ENCODE data around the gene MGMT. TPM values are rescaled to one million over a fixed set of nuclear protein-coding genes. Genes with fewer than 3 reads are reported as not detected.

MGMT gene
- total RNA-seq, 1 donor from 2014 or later = 51.4 TPM

DNA sequence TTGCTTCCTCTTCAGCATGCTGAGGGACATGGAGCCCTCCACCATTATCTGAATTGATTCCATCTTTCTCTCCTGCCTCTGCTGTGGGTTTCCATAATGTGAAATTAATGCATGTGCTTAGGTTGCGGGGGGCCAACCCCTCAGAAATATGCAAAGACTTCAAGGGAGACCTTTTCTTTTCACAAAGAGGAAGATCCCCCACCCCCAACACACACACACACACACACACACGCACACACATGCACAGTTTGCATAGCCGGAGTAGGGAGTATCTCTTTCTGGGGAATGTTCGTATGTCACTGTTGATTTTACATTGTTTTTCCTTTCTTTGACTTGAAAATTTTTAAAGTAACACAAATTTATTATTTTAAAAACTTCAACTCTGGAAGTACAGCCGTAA lies 193.5 kb downstream of the MGMT start:
- TF ChIP-seq, protein P1, sequence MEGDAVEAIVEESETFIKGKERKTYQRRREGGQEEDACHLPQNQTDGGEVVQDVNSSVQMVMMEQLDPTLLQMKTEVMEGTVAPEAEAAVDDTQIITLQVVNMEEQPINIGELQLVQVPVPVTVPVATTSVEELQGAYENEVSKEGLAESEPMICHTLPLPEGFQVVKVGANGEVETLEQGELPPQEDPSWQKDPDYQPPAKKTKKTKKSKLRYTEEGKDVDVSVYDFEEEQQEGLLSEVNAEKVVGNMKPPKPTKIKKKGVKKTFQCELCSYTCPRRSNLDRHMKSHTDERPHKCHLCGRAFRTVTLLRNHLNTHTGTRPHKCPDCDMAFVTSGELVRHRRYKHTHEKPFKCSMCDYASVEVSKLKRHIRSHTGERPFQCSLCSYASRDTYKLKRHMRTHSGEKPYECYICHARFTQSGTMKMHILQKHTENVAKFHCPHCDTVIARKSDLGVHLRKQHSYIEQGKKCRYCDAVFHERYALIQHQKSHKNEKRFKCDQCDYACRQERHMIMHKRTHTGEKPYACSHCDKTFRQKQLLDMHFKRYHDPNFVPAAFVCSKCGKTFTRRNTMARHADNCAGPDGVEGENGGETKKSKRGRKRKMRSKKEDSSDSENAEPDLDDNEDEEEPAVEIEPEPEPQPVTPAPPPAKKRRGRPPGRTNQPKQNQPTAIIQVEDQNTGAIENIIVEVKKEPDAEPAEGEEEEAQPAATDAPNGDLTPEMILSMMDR (conservative IDR thresholded peaks at IDR 0.05; ENCODE audit: low read depth, low read length) = no peak
- DNase-seq (ENCODE audit: low read depth) = no peak
- H3K4me3 ChIP-seq (ENCODE audit: low read depth, low read length) = no peak overlapping the region

DNA sequence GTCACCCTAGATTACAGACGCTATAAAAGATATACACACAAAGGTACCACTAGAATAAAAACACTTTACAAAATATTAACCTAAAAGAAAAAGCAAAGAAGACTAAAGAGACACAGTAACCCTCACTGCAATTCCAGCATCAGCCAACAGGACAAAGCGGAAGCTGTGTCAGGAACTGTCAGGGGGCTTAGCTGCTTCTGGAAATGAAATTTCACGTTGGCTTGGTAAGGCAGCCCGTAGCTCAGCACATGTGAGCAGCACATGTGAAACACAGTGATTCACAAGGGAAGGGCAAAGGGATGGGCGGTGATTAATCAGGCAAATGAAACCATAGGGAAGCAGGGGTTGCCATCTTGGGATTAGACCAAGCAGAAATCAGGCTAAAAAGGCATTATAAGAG lies 195.4 kb downstream of the MGMT start:
- H3K4me3 ChIP-seq (ENCODE audit: low read depth, low read length) = no peak overlapping the region
- TF ChIP-seq, protein P1 (conservative IDR thresholded peaks at IDR 0.05; ENCODE audit: low read depth, low read length) = peak; percentile 19
- no peak for DNase-seq (ENCODE audit: low read depth)

DNA sequence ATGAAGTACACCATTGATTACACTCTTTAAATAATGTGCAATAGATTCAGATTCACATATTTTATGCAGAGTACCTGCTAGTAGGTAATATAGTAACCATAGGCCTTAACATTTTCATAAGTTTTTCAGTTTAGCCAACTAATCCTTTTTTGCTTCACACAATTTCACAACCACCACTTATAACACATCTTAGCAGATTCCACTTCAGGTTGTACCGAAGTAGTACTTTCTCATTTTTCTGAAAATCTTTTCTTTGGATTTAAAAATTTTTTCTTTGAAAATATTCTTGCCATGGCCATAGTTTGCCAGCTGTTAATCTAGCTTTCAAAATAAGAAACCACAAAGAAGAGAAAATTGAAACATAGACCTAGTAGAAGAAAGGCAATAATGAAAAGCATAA lies 203.1 kb downstream of the MGMT start:
- TF ChIP-seq, protein P1 (conservative IDR thresholded peaks at IDR 0.05; ENCODE audit: low read depth, low read length) = no peak

DNA sequence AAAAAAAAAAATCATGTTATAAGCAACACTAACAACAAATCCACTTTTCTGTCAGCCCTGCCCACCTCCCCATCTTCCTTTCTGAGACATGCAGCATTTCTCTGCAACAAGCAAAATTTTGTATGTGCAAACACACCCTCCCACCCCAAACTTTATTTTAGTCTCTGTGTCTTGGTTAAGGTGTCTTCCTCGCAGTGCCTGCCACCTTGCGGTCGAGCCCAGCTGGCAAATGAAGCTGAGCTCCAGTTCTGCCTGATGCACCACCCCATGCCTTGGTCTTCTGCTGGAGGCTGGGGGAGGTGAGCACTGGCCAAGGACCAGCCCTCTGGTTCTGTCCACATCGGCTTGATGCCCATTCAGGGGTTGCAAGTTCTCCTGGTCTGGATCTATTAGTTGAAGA lies 206.3 kb downstream of the MGMT start:
- TF ChIP-seq, protein P1 (conservative IDR thresholded peaks at IDR 0.05; ENCODE audit: low read depth, low read length) = no peak
- DNase-seq (ENCODE audit: low read depth) = no peak
- H3K4me3 ChIP-seq (ENCODE audit: low read depth, low read length) = no peak overlapping the region

More for the DNA sequence above, 203.1 kb downstream of the MGMT start:
- no peak overlapping the region for H3K4me3 ChIP-seq (ENCODE audit: low read depth, low read length)
- no peak for DNase-seq (ENCODE audit: low read depth)

DNA sequence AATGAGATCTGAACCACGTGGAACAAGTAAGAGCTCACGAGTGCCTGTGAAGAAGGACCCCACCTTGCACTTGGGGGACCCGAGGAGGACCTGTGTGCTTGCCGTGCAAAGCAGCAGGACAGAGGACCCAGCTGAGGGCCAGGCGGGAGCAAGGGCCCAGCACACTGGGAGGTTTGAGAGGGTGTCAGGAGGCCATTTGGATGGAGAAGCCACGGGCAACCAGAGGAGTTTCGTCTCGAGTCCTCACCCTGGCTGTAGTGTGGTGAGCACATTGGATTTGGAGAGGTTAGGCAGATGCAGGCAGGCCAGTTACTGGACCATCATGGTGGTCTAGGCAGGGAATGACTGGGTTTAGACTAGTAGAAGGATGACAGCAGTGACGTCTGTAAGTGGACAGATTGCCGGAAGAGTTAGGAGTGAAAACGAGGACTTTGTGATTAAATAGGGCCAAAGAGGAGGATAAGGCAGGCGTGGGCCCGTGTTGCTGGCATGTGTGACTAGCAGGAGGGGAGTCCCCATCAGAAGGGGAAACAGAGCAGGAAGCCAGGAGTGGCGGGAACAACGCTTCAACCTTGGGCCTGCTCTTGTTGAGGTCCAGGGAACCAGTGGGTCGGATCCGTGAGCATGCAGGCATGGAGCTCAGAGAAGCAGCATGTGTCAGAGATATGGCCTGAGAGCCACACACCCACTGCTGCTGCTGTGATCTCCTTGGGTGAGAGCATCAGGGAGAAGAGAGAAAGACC lies 208.2 kb downstream of the MGMT start:
- TF ChIP-seq, protein P1 (conservative IDR thresholded peaks at IDR 0.05; ENCODE audit: low read depth, low read length) = no peak
- DNase-seq (ENCODE audit: low read depth) = no peak
- no peak overlapping the region for H3K4me3 ChIP-seq (ENCODE audit: low read depth, low read length)

DNA sequence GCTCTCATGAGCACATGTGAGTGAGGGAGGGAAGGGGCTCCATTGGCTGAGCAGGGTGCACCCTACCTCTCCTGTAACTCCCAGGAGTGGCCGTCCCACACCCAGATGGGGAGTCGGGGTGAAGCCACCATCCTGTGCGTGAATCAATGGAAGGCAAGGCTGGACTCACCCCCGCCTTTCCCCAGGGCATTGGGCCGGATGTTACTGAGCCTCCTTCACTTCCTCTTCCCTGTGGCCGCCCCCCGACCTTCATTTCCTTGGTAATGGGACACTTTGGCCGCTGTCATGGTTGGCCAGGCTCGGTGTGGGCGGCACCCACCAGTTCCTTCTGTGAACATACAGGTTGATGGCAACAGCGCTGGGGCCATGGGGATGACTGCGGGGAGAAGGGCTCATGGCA lies 209.0 kb downstream of the MGMT start:
- no peak overlapping the region for H3K4me3 ChIP-seq (ENCODE audit: low read depth, low read length)
- no peak for DNase-seq (ENCODE audit: low read depth)
- TF ChIP-seq, protein P1 (conservative IDR thresholded peaks at IDR 0.05; ENCODE audit: low read depth, low read length) = no peak

DNA sequence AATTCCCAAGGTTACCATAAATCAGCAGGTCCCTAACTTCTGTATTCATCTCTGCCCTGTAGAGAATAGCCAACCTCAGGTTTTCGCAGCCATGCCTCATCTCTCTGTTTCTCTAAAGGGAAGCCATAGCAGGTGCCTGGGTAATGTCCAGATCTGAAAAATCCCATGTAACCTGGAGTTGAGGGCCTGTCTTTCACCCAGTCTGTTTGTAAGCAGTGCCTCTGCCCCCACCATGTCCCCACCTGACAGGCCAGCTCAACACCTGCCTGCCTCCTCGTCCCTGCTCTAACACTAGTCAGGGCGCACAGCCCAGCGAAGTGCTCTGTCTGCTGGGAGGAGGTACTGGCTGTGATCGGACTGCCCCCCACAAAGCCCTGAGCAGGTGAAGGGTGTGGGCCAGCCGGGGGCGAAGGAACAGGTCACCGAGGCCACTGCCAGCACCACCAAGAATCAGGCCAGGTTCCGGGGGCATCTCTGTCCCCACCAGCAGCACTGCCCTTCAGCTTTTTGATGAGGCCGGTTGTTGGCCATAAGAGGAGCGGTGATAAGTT lies 210.4 kb downstream of the MGMT start:
- no peak overlapping the region for H3K4me3 ChIP-seq (ENCODE audit: low read depth, low read length)
- DNase-seq (ENCODE audit: low read depth) = no peak
- TF ChIP-seq, protein P1 (conservative IDR thresholded peaks at IDR 0.05; ENCODE audit: low read depth, low read length) = no peak

Measured in epithelial cell of proximal tubule (primary cell).